Mucosa of descending colon (tissue), 3 donors: Measurements from ENCODE around the gene PTPRT. TPM values are rescaled to one million over a fixed set of nuclear protein-coding genes. Genes with fewer than 3 reads are reported as not detected.

Source experiments
- ATAC-seq: fragments of 200-7000 bp; cut with Tn5 transposase; one replicate; pipeline ENCODE4 v1.9.1; 2020; ENCODE audit warnings: mild to moderate bottlenecking, moderate library complexity
- DNase-seq, 3 donors: peaks; one replicate each; pipeline ENCODE4 v3.0.0-alpha.2; 2020
- H3K36me3 ChIP-seq: fragments of 200-600 bp; one replicate; pipeline ENCODE4 v1.8.0; 2021; ENCODE audit warnings: low read depth, mild to moderate bottlenecking
- H3K4me1 ChIP-seq: fragments of 200-600 bp; one replicate; pipeline ENCODE4 v1.8.0; 2021; ENCODE audit warnings: low read depth, mild to moderate bottlenecking
- H3K4me3 ChIP-seq: fragments of 200-600 bp; one replicate; pipeline ENCODE4 v1.8.0; 2021; ENCODE audit warnings: mild to moderate bottlenecking
- H3K9me3 ChIP-seq: fragments of 200-600 bp; one replicate; pipeline ENCODE4 v1.8.0; 2021; ENCODE audit warnings: mild to moderate bottlenecking
- CTCF ChIP-seq: fragments of 200-600 bp; IDR thresholded peaks from one replicate; pipeline ENCODE4 v1.8.0; 2022; ENCODE audit warnings: antibody characterized with exemption, mild to moderate bottlenecking
- intact Hi-C, 2 donors: fragments of 100-400 bp; cut with DNase I in 1 of 2; cut with micrococcal nuclease in 1 of 2; formaldehyde crosslinking; loops; one replicate each; pipeline versions ENCODE4 v1.11.0 to v1.11.1; 2022; cut with DNase I, micrococcal nuclease
- total RNA-seq, 3 donors: library from RNA; stranded (reverse); fragmentation: NEBNext Ultra II Directional in 2 of 3; extraction: Animal tissue kit (Norgen Biotek cat#: 25700) in 2 of 3; gene quantifications; one replicate each; pipeline versions ENCODE4 v1.2.1 to v1.2.4, GENCODE V29; 2021 to 2023
- donor health status: DM: no; HTN: no; CAD: no; lungs with moderate emphysema.
- donor health status: DM: no; HTN: no; CAD: no.
- donor health status: DM: no; HTN: yes; CAD: no.

PTPRT gene
- total RNA-seq, 3 donors from 2014 or later = 0.19 to 0.43 (median 0.38) TPM

- DNase-seq = no peak
- no peaks in the 10 kb centered on the region for H3K4me1 ChIP-seq
- ATAC-seq = no peak
- no peak for TF ChIP-seq CTCF
- H3K36me3 ChIP-seq = no peaks in the 10 kb centered on the region
- no peak overlapping the region for H3K4me3 ChIP-seq
- H3K9me3 ChIP-seq = no peaks in the 10 kb centered on the region
- intact Hi-C loops = no loop called here
These were observed 449.4 kb downstream of the PTPRT start for GRCh38 chr20:42740226-42740870.

GRCh38 chr20:42739683-42740082 is 450.0 kb downstream of the PTPRT start:
- H3K4me3 ChIP-seq = no peak overlapping the region
- DNase-seq = no peak
- no peak for ATAC-seq
- intact Hi-C loops = no loop called here
- H3K9me3 ChIP-seq = no peaks in the 10 kb centered on the region
- TF ChIP-seq CTCF = no peak
- no peaks in the 10 kb centered on the region for H3K4me1 ChIP-seq
- H3K36me3 ChIP-seq = no peaks in the 10 kb centered on the region

- no peak for ATAC-seq
- no peaks in the 10 kb centered on the region for H3K9me3 ChIP-seq
These were observed 454.2 kb downstream of the PTPRT start for GRCh38 chr20:42735539-42735938.

GRCh38 chr20:42734660-42735368 is 454.9 kb downstream of the PTPRT start:
- Histone ChIP-seq H3K36me3 (no peaks in the 10 kb centered on the region), H3K9me3 (no peaks in the 10 kb centered on the region), H3K4me1 (no peaks in the 10 kb centered on the region), H3K4me3 (no peak overlapping the region)
- no peak for ATAC-seq
- intact Hi-C loops = no loop called here
- TF ChIP-seq CTCF = no peak
- DNase-seq = no peak

More at GRCh38 chr20:42735539-42735938, 454.2 kb downstream of the PTPRT start:
- intact Hi-C loops = no loop called here
- TF ChIP-seq CTCF = no peak
- DNase-seq = no peak
- Histone ChIP-seq H3K4me1 (no peaks in the 10 kb centered on the region), H3K4me3 (no peak overlapping the region), H3K36me3 (no peaks in the 10 kb centered on the region)

GRCh38 chr20:42721923-42722322 is 467.8 kb downstream of the PTPRT start:
- Histone ChIP-seq H3K9me3 (no peaks in the 10 kb centered on the region), H3K4me1 (no peaks in the 10 kb centered on the region), H3K4me3 (no peak overlapping the region), H3K36me3 (no peaks in the 10 kb centered on the region)
- no peak for TF ChIP-seq CTCF
- intact Hi-C loops = no loop called here
- ATAC-seq = no peak
- DNase-seq = no peak
